Dermis blood vessel endothelial cell (primary cell): ENCODE data around the gene MAP1LC3B2. TPM values are rescaled to one million over a fixed set of nuclear protein-coding genes. Genes with fewer than 3 reads are reported as not detected.
A peak's percentile ranks its signal among the peaks of the same experiment; 100 is the strongest.

Experiments used
- DNase-seq: peaks from one replicate; pipeline ENCODE4 v3.0.0; 2010
- total RNA-seq: library from RNA; depleted of rRNA; stranded (reverse); fragments of >200 nt; gene quantifications from 2 replicates; pipeline ENCODE4 v1.2.3, GENCODE V29; 2014

Gene MAP1LC3B2
- total RNA-seq, 1 donor from 2014 or later = not detected

- DNase-seq = no peak
These were observed 38.7 kb downstream of the MAP1LC3B2 start for GRCh38 chr12:116597886-116598285.

- no peak for DNase-seq
These were observed 39.4 kb downstream of the MAP1LC3B2 start for GRCh38 chr12:116598311-116599284.

GRCh38 chr12:116599285-116600136 lies 40.3 kb downstream of the MAP1LC3B2 start:
- DNase-seq = peak; percentile 84

GRCh38 chr12:116600959-116601918 lies 42.1 kb downstream of the MAP1LC3B2 start:
- DNase-seq = peak; percentile 53

GRCh38 chr12:116601933-116602810 lies 43.0 kb downstream of the MAP1LC3B2 start:
- DNase-seq = no peak

GRCh38 chr12:116603546-116604177 lies 44.5 kb downstream of the MAP1LC3B2 start:
- DNase-seq = no peak

- no peak for DNase-seq
These were observed 45.2 kb downstream of the MAP1LC3B2 start for GRCh38 chr12:116604178-116604895.

GRCh38 chr12:116604951-116605641 lies 45.9 kb downstream of the MAP1LC3B2 start:
- DNase-seq = no peak

GRCh38 chr12:116606397-116606796 lies 47.2 kb downstream of the MAP1LC3B2 start:
- no peak for DNase-seq

GRCh38 chr12:116607039-116607438 lies 47.9 kb downstream of the MAP1LC3B2 start:
- no peak for DNase-seq

GRCh38 chr12:116609319-116610114 lies 50.3 kb downstream of the MAP1LC3B2 start:
- DNase-seq = peak; percentile 39

GRCh38 chr12:116610971-116611541 lies 51.9 kb downstream of the MAP1LC3B2 start:
- DNase-seq = peak; percentile 58

GRCh38 chr12:116612436-116612835 lies 53.3 kb downstream of the MAP1LC3B2 start:
- no peak for DNase-seq

- no peak for DNase-seq
These were observed 54.1 kb downstream of the MAP1LC3B2 start for GRCh38 chr12:116613256-116613655.

GRCh38 chr12:116614194-116614915 lies 55.2 kb downstream of the MAP1LC3B2 start:
- no peak for DNase-seq

- DNase-seq = no peak
These were observed 56.1 kb downstream of the MAP1LC3B2 start for GRCh38 chr12:116615141-116615861.
